ENCODE data around the gene CD46. TPM values are rescaled to one million over a fixed set of nuclear protein-coding genes. Genes with fewer than 3 reads are reported as not detected.

Gene CD46
- total and polyA plus RNA-seq, 10 of the 15 experiments (the other 5 are each of a cell fraction or from before 2014, with no cell fraction given), result 61.1 to 198 (median 81.4) TPM

DNA sequence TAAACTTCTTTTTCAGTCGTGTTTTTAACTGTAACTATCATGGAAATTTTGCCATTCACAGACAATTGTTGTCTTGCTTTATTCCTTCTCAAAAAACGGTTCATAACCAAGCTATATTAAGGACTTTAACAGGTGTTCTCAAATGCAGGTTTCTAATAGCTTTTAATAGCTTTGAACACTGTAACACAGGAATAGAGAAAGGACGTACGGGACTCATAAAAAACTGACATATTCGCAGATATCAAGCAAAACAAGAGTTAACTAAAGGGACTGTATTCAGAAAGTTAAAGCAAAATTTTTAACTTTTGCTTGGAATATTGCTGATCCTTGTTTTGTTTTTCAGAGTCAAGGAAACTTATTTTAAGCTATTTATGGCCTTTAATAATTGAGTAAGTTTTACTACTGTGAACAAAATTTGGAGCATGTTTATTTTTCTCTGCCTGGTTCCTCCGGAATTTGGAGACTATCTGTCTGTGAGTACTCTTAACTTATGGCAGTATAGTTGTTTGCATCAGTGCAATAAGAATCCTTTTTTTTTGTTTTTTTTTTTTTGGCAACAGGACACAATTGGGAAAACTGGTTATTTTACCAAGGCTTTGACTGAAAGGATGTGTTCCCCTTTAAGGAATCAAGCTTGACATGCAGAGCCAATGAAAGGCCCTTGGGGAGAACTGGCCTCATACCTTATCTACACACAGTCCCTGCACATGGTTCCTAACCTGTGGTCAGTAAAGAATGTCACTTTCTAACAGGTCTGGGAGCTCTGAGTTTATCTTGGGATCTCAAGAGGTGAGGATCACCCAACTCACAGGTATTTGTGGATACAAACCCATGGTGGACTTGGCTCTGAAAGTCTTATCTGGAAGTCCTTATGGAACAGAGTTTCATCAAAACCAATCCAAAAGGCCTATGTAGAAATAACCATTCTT, 5.8 kb upstream of the CD46 start:
- ChIA-PET CTCF (no interaction called here), POLR2A (no interaction called here), RAD21 (ENCODE audit: unreplicated experiment) (no interaction called here), SMC1A (ENCODE audit: uncharacterized antibody, unreplicated experiment) (interaction anchor here (0.8 kb wide), 2 partner anchors 9 to 51 kb away, joined by 3 read pairs; no protein-coding TSS in a partner anchor)
- intact Hi-C loops (cut with micrococcal nuclease; ENCODE audit: unreplicated experiment), result no loop called here
- Histone ChIP-seq H3K36me3 (ENCODE audit: control insufficient read depth in 2 of 2, insufficient read depth in 2 of 2, low read length in 1 of 2) (no peaks in the 10 kb centered on the region), H3K4me2 (ENCODE audit: control insufficient read depth, insufficient read depth) (no peak overlapping the region), H4K20me1 (ENCODE audit: control insufficient read depth, insufficient read depth) (no peaks in the 10 kb centered on the region), H3K9ac (ENCODE audit: control insufficient read depth, insufficient read depth, low read length) (no peak overlapping the region), H3K9me3 (replicated peaks; ENCODE audit: control insufficient read depth, insufficient read depth, low read length) (no peaks in the 10 kb centered on the region; the same call in 2 of the 3 replicates), H3K4me1 (ENCODE audit: control insufficient read depth, insufficient read depth, low read length) (no peaks in the 10 kb centered on the region; the same call in 1 of the 2 replicates), H3K79me2 (ENCODE audit: control insufficient read depth, insufficient read depth, low read length) (peaks cover 1% of the 10 kb centered on the region; the same call in 1 of the 2 replicates), H3K4me3 (no peak overlapping the region), H2AFZ (ENCODE audit: control insufficient read depth, low read depth, low read length) (no peak overlapping the region), H3K27ac (ENCODE audit: control insufficient read depth, insufficient read depth) (no peak overlapping the region), H3K27me3 (replicated peaks in 1 of 2; ENCODE audit: control insufficient read depth in 2 of 2, insufficient read depth in 2 of 2, low read length in 1 of 2) (no peaks in the 10 kb centered on the region)
- in situ Hi-C loops (cut with MboI), result no loop called here
- ATAC-seq (no peak), DNase-seq (ENCODE audit: low read depth, low spot score) (no peak), FAIRE-seq (no peak)
- WGBS (ENCODE audit: insufficient coverage, insufficient replicate concordance, low lambda C conversion rate, missing lambda C conversion rate), result 50% methylated on average over 6 of the region's 6 CpGs
- BruUV-seq (replicated peaks), result no TSS peak
- TF ChIP-seq ETV6 (conservative IDR thresholded peaks at IDR 0.05 in 1 of 2, IDR thresholded peaks at IDR 0.05 in 1 of 2; ENCODE audit: borderline replicate concordance in 1 of 2, low read depth in 1 of 2), result no peak
- TF ChIP-seq NFYB (IDR thresholded peaks at IDR 0.05; ENCODE audit: insufficient read depth, low read depth, low read length), result no peak
- TF ChIP-seq, protein P1, sequence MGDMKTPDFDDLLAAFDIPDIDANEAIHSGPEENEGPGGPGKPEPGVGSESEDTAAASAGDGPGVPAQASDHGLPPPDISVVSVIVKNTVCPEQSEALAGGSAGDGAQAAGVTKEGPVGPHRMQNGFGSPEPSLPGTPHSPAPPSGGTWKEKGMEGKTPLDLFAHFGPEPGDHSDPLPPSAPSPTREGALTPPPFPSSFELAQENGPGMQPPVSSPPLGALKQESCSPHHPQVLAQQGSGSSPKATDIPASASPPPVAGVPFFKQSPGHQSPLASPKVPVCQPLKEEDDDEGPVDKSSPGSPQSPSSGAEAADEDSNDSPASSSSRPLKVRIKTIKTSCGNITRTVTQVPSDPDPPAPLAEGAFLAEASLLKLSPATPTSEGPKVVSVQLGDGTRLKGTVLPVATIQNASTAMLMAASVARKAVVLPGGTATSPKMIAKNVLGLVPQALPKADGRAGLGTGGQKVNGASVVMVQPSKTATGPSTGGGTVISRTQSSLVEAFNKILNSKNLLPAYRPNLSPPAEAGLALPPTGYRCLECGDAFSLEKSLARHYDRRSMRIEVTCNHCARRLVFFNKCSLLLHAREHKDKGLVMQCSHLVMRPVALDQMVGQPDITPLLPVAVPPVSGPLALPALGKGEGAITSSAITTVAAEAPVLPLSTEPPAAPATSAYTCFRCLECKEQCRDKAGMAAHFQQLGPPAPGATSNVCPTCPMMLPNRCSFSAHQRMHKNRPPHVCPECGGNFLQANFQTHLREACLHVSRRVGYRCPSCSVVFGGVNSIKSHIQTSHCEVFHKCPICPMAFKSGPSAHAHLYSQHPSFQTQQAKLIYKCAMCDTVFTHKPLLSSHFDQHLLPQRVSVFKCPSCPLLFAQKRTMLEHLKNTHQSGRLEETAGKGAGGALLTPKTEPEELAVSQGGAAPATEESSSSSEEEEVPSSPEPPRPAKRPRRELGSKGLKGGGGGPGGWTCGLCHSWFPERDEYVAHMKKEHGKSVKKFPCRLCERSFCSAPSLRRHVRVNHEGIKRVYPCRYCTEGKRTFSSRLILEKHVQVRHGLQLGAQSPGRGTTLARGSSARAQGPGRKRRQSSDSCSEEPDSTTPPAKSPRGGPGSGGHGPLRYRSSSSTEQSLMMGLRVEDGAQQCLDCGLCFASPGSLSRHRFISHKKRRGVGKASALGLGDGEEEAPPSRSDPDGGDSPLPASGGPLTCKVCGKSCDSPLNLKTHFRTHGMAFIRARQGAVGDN (IDR thresholded peaks at IDR 0.05), result no peak
- TF ChIP-seq, protein P2, sequence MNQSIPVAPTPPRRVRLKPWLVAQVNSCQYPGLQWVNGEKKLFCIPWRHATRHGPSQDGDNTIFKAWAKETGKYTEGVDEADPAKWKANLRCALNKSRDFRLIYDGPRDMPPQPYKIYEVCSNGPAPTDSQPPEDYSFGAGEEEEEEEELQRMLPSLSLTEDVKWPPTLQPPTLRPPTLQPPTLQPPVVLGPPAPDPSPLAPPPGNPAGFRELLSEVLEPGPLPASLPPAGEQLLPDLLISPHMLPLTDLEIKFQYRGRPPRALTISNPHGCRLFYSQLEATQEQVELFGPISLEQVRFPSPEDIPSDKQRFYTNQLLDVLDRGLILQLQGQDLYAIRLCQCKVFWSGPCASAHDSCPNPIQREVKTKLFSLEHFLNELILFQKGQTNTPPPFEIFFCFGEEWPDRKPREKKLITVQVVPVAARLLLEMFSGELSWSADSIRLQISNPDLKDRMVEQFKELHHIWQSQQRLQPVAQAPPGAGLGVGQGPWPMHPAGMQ (IDR thresholded peaks at IDR 0.05; ENCODE audit: borderline replicate concordance), result no peak
- TF ChIP-seq PBX3 (IDR thresholded peaks at IDR 0.05; ENCODE audit: insufficient replicate concordance, low read depth, low read length), result no peak
- TF ChIP-seq MTA3 (IDR thresholded peaks at IDR 0.05; ENCODE audit: borderline replicate concordance, low read length), result no peak
- TF ChIP-seq NKRF (conservative IDR thresholded peaks at IDR 0.05), result no peak
